HepG2 (cell line): ENCODE results near the gene CCDC38. TPM values are rescaled to one million over a fixed set of nuclear protein-coding genes. Genes with fewer than 3 reads are reported as not detected.

Experiments used
- ATRX ChIP-seq: sonication (generic); formaldehyde crosslinking; IDR thresholded peaks from 2 replicates; pipeline ENCODE4 v1.4.0; 2020; ENCODE audit warnings: missing genetic modification reagents, borderline replicate concordance
- CBX2 ChIP-seq, 2 experiments: fragments of 200-600 bp in 1 of 2; sonication (generic); formaldehyde crosslinking in 1 of 2; IDR thresholded peaks; 2 replicates each; pipeline versions ENCODE4 v1.7.0 to v1.8.1; 2018 to 2022; ENCODE audit warnings: low read depth in 2 of 2, low read length in 1 of 2, mild to moderate bottlenecking in 1 of 2, missing genetic modification reagents in 1 of 2
- EP300 ChIP-seq, 3 experiments: sonication (generic) in 1 of 3; formaldehyde crosslinking in 1 of 3; IDR thresholded peaks; 2 replicates each; pipeline versions ENCODE4 v1.5.1 to v1.6.1; 2011 to 2020; ENCODE audit warnings: low read depth in 2 of 3, low read length in 2 of 3, borderline replicate concordance in 1 of 3, improper control_type of control experiment in 1 of 3, mild to moderate bottlenecking in 1 of 3, missing genetic modification reagents in 1 of 3, moderate library complexity in 1 of 3
- HNF4A ChIP-seq: sonication (generic); formaldehyde crosslinking; IDR thresholded peaks from 2 replicates; pipeline ENCODE4 v1.4.0; 2020; ENCODE audit warnings: missing genetic modification reagents
- HOXD1 ChIP-seq: sonication (generic); formaldehyde crosslinking; IDR thresholded peaks from 2 replicates; pipeline ENCODE4 v1.5.0; 2020; ENCODE audit warnings: missing genetic modification reagents
- JDP2 ChIP-seq: sonication (generic); formaldehyde crosslinking; IDR thresholded peaks from 2 replicates; pipeline ENCODE4 v1.8.1; 2022; ENCODE audit warnings: missing genetic modification reagents, borderline replicate concordance
- JUND ChIP-seq: sonication (generic); formaldehyde crosslinking; IDR thresholded peaks from 2 replicates; pipeline ENCODE4 v1.8.0; 2022; ENCODE audit warnings: mild to moderate bottlenecking, missing genetic modification reagents
- NFYB ChIP-seq: sonication (generic); formaldehyde crosslinking; IDR thresholded peaks from 2 replicates; pipeline ENCODE4 v1.4.0; 2020; ENCODE audit warnings: missing genetic modification reagents
- NR2F6 ChIP-seq, 2 experiments: IDR thresholded peaks; 2 replicates each; pipeline ENCODE4 v1.6.1; 2016; ENCODE audit warnings: antibody characterized with exemption in 1 of 2, mild to moderate bottlenecking in 1 of 2
- POLR2A ChIP-seq, 2 experiments: IDR thresholded peaks; 2 replicates each; pipeline ENCODE4 v1.6.1; 2011; ENCODE audit warnings: low read depth in 2 of 2, low read length in 2 of 2, mild to moderate bottlenecking in 1 of 2, moderate library complexity in 1 of 2; ENCODE audit not compliant: insufficient read depth in 1 of 2
- UBTF ChIP-seq: sonication (generic); formaldehyde crosslinking; IDR thresholded peaks from 2 replicates; pipeline ENCODE4 v1.4.0; 2020; ENCODE audit warnings: mild to moderate bottlenecking, missing genetic modification reagents
- ZC3H13 ChIP-seq: sonication (generic); formaldehyde crosslinking; IDR thresholded peaks from 2 replicates; pipeline ENCODE4 v1.8.1; 2023; ENCODE audit warnings: mild to moderate bottlenecking, missing genetic modification reagents, moderate library complexity
- ZNF329 ChIP-seq: sonication (generic); formaldehyde crosslinking; IDR thresholded peaks from 2 replicates; pipeline ENCODE4 v1.9.0; 2021; ENCODE audit warnings: low read depth, mild to moderate bottlenecking, missing genetic modification reagents
- ZNF343 ChIP-seq: sonication (generic); formaldehyde crosslinking; IDR thresholded peaks from 2 replicates; pipeline ENCODE4 v1.4.0; 2020; ENCODE audit warnings: mild to moderate bottlenecking, missing genetic modification reagents
- ZNF354B ChIP-seq: sonication (generic); formaldehyde crosslinking; IDR thresholded peaks from 2 replicates; pipeline ENCODE4 v1.8.0; 2022; ENCODE audit warnings: mild to moderate bottlenecking, missing genetic modification reagents
- ZNF446 ChIP-seq: sonication (generic); formaldehyde crosslinking; IDR thresholded peaks from 2 replicates; pipeline ENCODE4 v1.5.0; 2020; ENCODE audit warnings: mild to moderate bottlenecking, missing genetic modification reagents
- ZNF567 ChIP-seq: sonication (generic); formaldehyde crosslinking; IDR thresholded peaks from 2 replicates; pipeline ENCODE4 v1.8.1; 2023; ENCODE audit warnings: mild to moderate bottlenecking, missing genetic modification reagents, borderline replicate concordance
- ZNF713 ChIP-seq: sonication (generic); formaldehyde crosslinking; IDR thresholded peaks from 2 replicates; pipeline ENCODE4 v1.4.0; 2020; ENCODE audit warnings: mild to moderate bottlenecking, missing genetic modification reagents
- ZNF879 ChIP-seq: sonication (generic); formaldehyde crosslinking; IDR thresholded peaks from 2 replicates; pipeline ENCODE4 v1.8.1; 2023; ENCODE audit warnings: missing genetic modification reagents
- polyA plus RNA-seq, 8 experiments: library from polyadenylated mRNA; depleted of rRNA in 3 of 8; stranded (reverse) in 7 of 8; unstranded in 1 of 8; fragments of >200 nt; fragmentation: Illumina TruSeq in 4 of 8; extraction: Trizol in 4 of 8; gene quantifications; 2 replicates each; pipeline versions ENCODE4 v1.2.1 to v1.2.3, GENCODE V29; 2011 to 2016; ENCODE audit warnings: low read depth in 4 of 8, missing spikeins in 1 of 8, mixed read lengths in 1 of 8; ENCODE audit not compliant: insufficient read depth in 1 of 8
- total RNA-seq, 5 experiments: library from RNA; depleted of rRNA; stranded (reverse); fragments of >200 nt; fragmentation: Illumina TruSeq; extraction: Trizol; gene quantifications; 2 replicates each; pipeline ENCODE4 v1.2.3, GENCODE V29; 2016; ENCODE audit warnings: low read depth in 1 of 5
- TF ChIP-seq, protein P1 (sequence below): sonication (generic); formaldehyde crosslinking; IDR thresholded peaks from 2 replicates; pipeline ENCODE4 v1.9.0; 2021; ENCODE audit warnings: mild to moderate bottlenecking, missing genetic modification reagents

The CCDC38 gene
- total and polyA plus RNA-seq, 2 of the 13 experiments (the other 11 are each of a cell fraction or from before 2014, with no cell fraction given), result 0.24 to 0.32 TPM

GRCh38 chr12:95942524-95943329 is at the start of gene CCDC38 (continued):
- TF ChIP-seq UBTF (CRISPR knock-in tag), result peak; percentile 73
- TF ChIP-seq ZC3H13, result no peak
- TF ChIP-seq ZNF879 (CRISPR knock-in tag), result no peak
- 0 out of 2 replicates have a peak, but pooled peaks have one; percentile 74 for TF ChIP-seq ZNF567 (CRISPR knock-in tag)
- TF ChIP-seq HNF4A, result peak; percentile 48
- no peak for TF ChIP-seq ZNF354B (CRISPR knock-in tag)
- TF ChIP-seq ZNF329 (CRISPR knock-in tag), result 0 out of 2 replicates have a peak, but pooled peaks have one; percentile 45
- TF ChIP-seq HOXD1 (CRISPR knock-in tag), result peak; percentile 51; the same call in 1 of the 2 replicates
- TF ChIP-seq JUND (CRISPR knock-in tag), result no peak; the same call in 1 of the 2 replicates
- peak; percentile 57 to 62 for TF ChIP-seq POLR2A (IDR thresholded peaks at IDR 0.05; ENCODE audit: insufficient read depth in 1 of 2, low read depth in 2 of 2, low read length in 2 of 2)
- peak; percentile 50; the same call in 1 of the 2 replicates for TF ChIP-seq ZNF343
- TF ChIP-seq ZNF713 (CRISPR knock-in tag), result no peak
- peak; percentile 54 for TF ChIP-seq NR2F6 (IDR thresholded peaks at IDR 0.05)
- peak; percentile 6 for TF ChIP-seq NR2F6 (CRISPR knock-in tag; IDR thresholded peaks at IDR 0.05)
- no peak for TF ChIP-seq ATRX (CRISPR knock-in tag)
- TF ChIP-seq, protein P1, sequence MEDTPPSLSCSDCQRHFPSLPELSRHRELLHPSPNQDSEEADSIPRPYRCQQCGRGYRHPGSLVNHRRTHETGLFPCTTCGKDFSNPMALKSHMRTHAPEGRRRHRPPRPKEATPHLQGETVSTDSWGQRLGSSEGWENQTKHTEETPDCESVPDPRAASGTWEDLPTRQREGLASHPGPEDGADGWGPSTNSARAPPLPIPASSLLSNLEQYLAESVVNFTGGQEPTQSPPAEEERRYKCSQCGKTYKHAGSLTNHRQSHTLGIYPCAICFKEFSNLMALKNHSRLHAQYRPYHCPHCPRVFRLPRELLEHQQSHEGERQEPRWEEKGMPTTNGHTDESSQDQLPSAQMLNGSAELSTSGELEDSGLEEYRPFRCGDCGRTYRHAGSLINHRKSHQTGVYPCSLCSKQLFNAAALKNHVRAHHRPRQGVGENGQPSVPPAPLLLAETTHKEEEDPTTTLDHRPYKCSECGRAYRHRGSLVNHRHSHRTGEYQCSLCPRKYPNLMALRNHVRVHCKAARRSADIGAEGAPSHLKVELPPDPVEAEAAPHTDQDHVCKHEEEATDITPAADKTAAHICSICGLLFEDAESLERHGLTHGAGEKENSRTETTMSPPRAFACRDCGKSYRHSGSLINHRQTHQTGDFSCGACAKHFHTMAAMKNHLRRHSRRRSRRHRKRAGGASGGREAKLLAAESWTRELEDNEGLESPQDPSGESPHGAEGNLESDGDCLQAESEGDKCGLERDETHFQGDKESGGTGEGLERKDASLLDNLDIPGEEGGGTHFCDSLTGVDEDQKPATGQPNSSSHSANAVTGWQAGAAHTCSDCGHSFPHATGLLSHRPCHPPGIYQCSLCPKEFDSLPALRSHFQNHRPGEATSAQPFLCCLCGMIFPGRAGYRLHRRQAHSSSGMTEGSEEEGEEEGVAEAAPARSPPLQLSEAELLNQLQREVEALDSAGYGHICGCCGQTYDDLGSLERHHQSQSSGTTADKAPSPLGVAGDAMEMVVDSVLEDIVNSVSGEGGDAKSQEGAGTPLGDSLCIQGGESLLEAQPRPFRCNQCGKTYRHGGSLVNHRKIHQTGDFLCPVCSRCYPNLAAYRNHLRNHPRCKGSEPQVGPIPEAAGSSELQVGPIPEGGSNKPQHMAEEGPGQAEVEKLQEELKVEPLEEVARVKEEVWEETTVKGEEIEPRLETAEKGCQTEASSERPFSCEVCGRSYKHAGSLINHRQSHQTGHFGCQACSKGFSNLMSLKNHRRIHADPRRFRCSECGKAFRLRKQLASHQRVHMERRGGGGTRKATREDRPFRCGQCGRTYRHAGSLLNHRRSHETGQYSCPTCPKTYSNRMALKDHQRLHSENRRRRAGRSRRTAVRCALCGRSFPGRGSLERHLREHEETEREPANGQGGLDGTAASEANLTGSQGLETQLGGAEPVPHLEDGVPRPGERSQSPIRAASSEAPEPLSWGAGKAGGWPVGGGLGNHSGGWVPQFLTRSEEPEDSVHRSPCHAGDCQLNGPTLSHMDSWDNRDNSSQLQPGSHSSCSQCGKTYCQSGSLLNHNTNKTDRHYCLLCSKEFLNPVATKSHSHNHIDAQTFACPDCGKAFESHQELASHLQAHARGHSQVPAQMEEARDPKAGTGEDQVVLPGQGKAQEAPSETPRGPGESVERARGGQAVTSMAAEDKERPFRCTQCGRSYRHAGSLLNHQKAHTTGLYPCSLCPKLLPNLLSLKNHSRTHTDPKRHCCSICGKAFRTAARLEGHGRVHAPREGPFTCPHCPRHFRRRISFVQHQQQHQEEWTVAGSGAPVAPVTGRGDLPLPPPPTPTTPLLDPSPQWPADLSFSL (CRISPR knock-in tag), result peak; percentile 58; the same call in 1 of the 2 replicates
- peak; percentile 37 for TF ChIP-seq NFYB
- peak; percentile 70; the same call in 1 of the 2 replicates for TF ChIP-seq ZNF446
- TF ChIP-seq CBX2 (IDR thresholded peaks at IDR 0.05; ENCODE audit: low read depth, low read length), result no peak
- TF ChIP-seq CBX2 (CRISPR knock-in tag; IDR thresholded peaks at IDR 0.05; ENCODE audit: low read depth), result no peak
- TF ChIP-seq EP300 (IDR thresholded peaks at IDR 0.05; ENCODE audit: low read depth in 2 of 2, low read length in 2 of 2), result peak in 1 of 2 experiments; percentile 61; a peak in 3 of 4 replicates
- TF ChIP-seq EP300 (CRISPR knock-in tag; IDR thresholded peaks at IDR 0.05; ENCODE audit: borderline replicate concordance), result no peak
- TF ChIP-seq JDP2 (CRISPR knock-in tag), result no peak; the same call in 1 of the 2 replicates
